Fibroblast of gingiva (primary cell): ENCODE measurements around the gene TMEM88.

Experiments used
- DNase-seq: peaks from one replicate; pipeline ENCODE4 v3.0.0-alpha.2; 2011; ENCODE audit warnings: low read depth

TMEM88 gene

GRCh38 chr17:7833011-7833794, 21.7 kb upstream of the TMEM88 start:
- no peak for DNase-seq

- DNase-seq, result peak; percentile 87
These were observed 20.9 kb upstream of the TMEM88 start, which contains the start of gene KDM6B for GRCh38 chr17:7833795-7834541. Gene KDM6B (plus strand): TSS chr17:7834217. CDS start chr17:7845555, 11,338 bp downstream.

- DNase-seq, result peak; percentile 53
These were observed 20.3 kb upstream of the TMEM88 start for GRCh38 chr17:7834542-7834956.

- peak; percentile 98 for DNase-seq
These were observed 19.7 kb upstream of the TMEM88 start for GRCh38 chr17:7834957-7835813.

- DNase-seq, result peak; percentile 55
These were observed 18.9 kb upstream of the TMEM88 start for GRCh38 chr17:7835814-7836595.

- DNase-seq, result peak; percentile 94
These were observed 18.1 kb upstream of the TMEM88 start for GRCh38 chr17:7836596-7837407.

GRCh38 chr17:7837408-7838088, 17.3 kb upstream of the TMEM88 start:
- DNase-seq, result no peak

- DNase-seq, result peak; percentile 63
These were observed 16.5 kb upstream of the TMEM88 start for GRCh38 chr17:7838090-7839075.

GRCh38 chr17:7839190-7839875, 15.5 kb upstream of the TMEM88 start:
- no peak for DNase-seq

GRCh38 chr17:7839876-7840261, 15.0 kb upstream of the TMEM88 start:
- peak; percentile 21 for DNase-seq

GRCh38 chr17:7840441-7840840, 14.4 kb upstream of the TMEM88 start:
- no peak for DNase-seq

GRCh38 chr17:7840875-7841274, 14.0 kb upstream of the TMEM88 start:
- DNase-seq, result no peak

- peak; percentile 88 for DNase-seq
These were observed 13.4 kb upstream of the TMEM88 start for GRCh38 chr17:7841396-7841914.

- DNase-seq, result peak; percentile 85
These were observed 12.9 kb upstream of the TMEM88 start for GRCh38 chr17:7841915-7842379.

GRCh38 chr17:7842380-7843256, 12.2 kb upstream of the TMEM88 start:
- DNase-seq, result peak; percentile 85

- DNase-seq, result no peak
These were observed 11.7 kb upstream of the TMEM88 start for GRCh38 chr17:7843257-7843535.
